Naive thymus-derived CD4-positive, alpha-beta T cell (primary cell): ENCODE data around the gene EGFL7. TPM values are rescaled to one million over a fixed set of nuclear protein-coding genes. Genes with fewer than 3 reads are reported as not detected.

Experiments used
- ATAC-seq: fragments of 150-1000 bp; cut with Tn5 transposase; 2 replicates; pipeline ENCODE4 v1.10.0; 2021; ENCODE audit warnings: mild to moderate bottlenecking, moderate library complexity
- CTCF ChIA-PET: fragments of 350-600 bp; sonication (Branson Sonifier 250); formaldehyde crosslinking; loops from one replicate; lab custom pipeline; 2021; ENCODE audit warnings: antibody characterized with exemption; lab: Charles Lee
- POLR2A ChIA-PET: fragments of 350-600 bp; sonication (Branson Sonifier 250); formaldehyde crosslinking; loops from one replicate; lab custom pipeline; 2021; ENCODE audit warnings: antibody characterized with exemption, inconsistent platforms; lab: Charles Lee
- DNase-seq, 9 donors: peaks; one replicate each; pipeline versions ENCODE4 v3.0.0 to v3.0.0-alpha.2; 2020 to 2022; ENCODE audit warnings: mixed read lengths in 1 of 9
- H3K27ac ChIP-seq: one replicate; pipeline ENCODE4 v1.7.0; 2013; ENCODE audit warnings: mild to moderate bottlenecking, low read depth, low read length, moderate library complexity
- H3K27me3 ChIP-seq, 2 donors: one replicate each; pipeline ENCODE4 v1.7.0; 2013; ENCODE audit warnings: low read length in 2 of 2, mild to moderate bottlenecking in 2 of 2, moderate library complexity in 2 of 2; ENCODE audit not compliant: control insufficient read depth in 2 of 2, insufficient read depth in 2 of 2
- H3K36me3 ChIP-seq, 3 experiments: 1 replicate in 2 of 3; 2 replicates in 1 of 3; pipeline ENCODE4 v1.7.0; 2013; ENCODE audit warnings: low read length in 3 of 3, mild to moderate bottlenecking in 3 of 3, moderate library complexity in 1 of 3; ENCODE audit not compliant: insufficient read depth in 3 of 3, control insufficient read depth in 2 of 3
- H3K4me1 ChIP-seq, 2 donors: one replicate each; pipeline ENCODE4 v1.7.0; 2013; ENCODE audit warnings: low read length in 2 of 2, mild to moderate bottlenecking in 2 of 2, moderate library complexity in 1 of 2; ENCODE audit not compliant: control insufficient read depth in 2 of 2, insufficient read depth in 2 of 2
- H3K4me3 ChIP-seq: 2 replicates; pipeline ENCODE4 v1.7.0; 2013; ENCODE audit warnings: mild to moderate bottlenecking, low read length
- H3K9me3 ChIP-seq, 3 experiments: 1 replicate in 2 of 3; 2 replicates in 1 of 3; pipeline ENCODE4 v1.7.0; 2013; ENCODE audit warnings: low read length in 3 of 3; ENCODE audit not compliant: control insufficient read depth in 2 of 3
- H3K27ac Mint-ChIP-seq, 9 donors: one replicate each; pipeline ENCODE4 v1.8.0; 2020 to 2022; ENCODE audit warnings: mixed read lengths in 9 of 9, mild to moderate bottlenecking in 8 of 9, moderate library complexity in 5 of 9, inconsistent platforms in 2 of 9
- H3K27me3 Mint-ChIP-seq, 5 donors: one replicate each; pipeline ENCODE4 v1.8.0; 2021 to 2022; ENCODE audit warnings: mixed read lengths in 5 of 5, mild to moderate bottlenecking in 1 of 5
- H3K36me3 Mint-ChIP-seq, 5 donors: one replicate each; pipeline ENCODE4 v1.8.0; 2020 to 2022; ENCODE audit warnings: mixed read lengths in 5 of 5, mild to moderate bottlenecking in 3 of 5, inconsistent platforms in 1 of 5
- H3K4me1 Mint-ChIP-seq, 7 donors: one replicate each; pipeline ENCODE4 v1.8.0; 2020 to 2022; ENCODE audit warnings: mixed read lengths in 7 of 7, mild to moderate bottlenecking in 3 of 7, inconsistent platforms in 1 of 7
- H3K4me3 Mint-ChIP-seq, 10 donors: one replicate each; pipeline ENCODE4 v1.8.0; 2020 to 2022; ENCODE audit warnings: mild to moderate bottlenecking in 10 of 10, mixed read lengths in 10 of 10, moderate library complexity in 6 of 10, inconsistent platforms in 2 of 10
- H3K9me3 Mint-ChIP-seq, 11 donors: one replicate each; pipeline ENCODE4 v1.8.0; 2020 to 2022; ENCODE audit warnings: mixed read lengths in 11 of 11, mild to moderate bottlenecking in 4 of 11, inconsistent platforms in 1 of 11, moderate library complexity in 1 of 11
- intact Hi-C, 2 donors: fragments of 100-400 bp; cut with micrococcal nuclease; formaldehyde crosslinking; loops; one replicate each; pipeline ENCODE4 v1.15.1; 2023
- polyA plus RNA-seq, 2 donors: library from polyadenylated mRNA; unstranded; fragments of 300-500 nt; fragmentation: Illumina TruSeq; gene quantifications; one replicate each; pipeline ENCODE4 v1.2.3, GENCODE V29; 2021
- total RNA-seq, 6 experiments: library from RNA in 5 of 6; stranded (reverse) in 5 of 6; gene quantifications; 1 replicate in 5 of 6; 2 replicates in 1 of 6; pipeline ENCODE4 v1.2.3 and lab custom pipeline; 2021 to 2026

The EGFL7 gene
- total and polyA plus RNA-seq, 7 experiments from 2014 or later, result 0.56 to 2.3 (median 0.97) TPM; not detected in 4

DNA sequence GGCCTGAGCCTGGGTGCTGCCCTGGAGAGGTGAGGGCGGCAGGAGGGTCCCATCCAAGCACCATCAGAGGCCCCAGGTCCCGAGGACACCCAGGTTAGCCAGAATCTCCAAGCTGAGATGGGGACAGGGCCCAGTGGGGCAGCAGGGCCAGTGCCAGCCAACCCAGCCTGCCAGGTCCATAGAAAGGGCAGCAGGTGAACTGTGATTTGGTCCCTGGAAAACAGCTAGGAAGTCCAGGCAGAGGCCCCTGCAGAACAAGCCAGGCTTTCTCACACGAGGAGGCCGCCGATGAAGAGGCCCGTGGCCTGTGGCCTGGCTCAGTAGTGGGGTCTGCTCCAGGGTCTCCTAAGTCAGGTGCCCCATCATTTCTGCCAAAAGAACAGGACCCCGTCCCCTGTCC lies 22.5 kb downstream of the EGFL7 start:
- no peaks in the 10 kb centered on the region for H3K27me3 ChIP-seq
- intact Hi-C loops, result loop anchor here (5.0 kb wide), 1 partner anchor 42 kb away; no protein-coding TSS in a partner anchor
- ChIA-PET POLR2A (no interaction called here), CTCF (no interaction called here)
- Mint-ChIP-seq H3K27me3 (no peaks in the 10 kb centered on the region), H3K9me3 (no peaks in the 10 kb centered on the region), H3K4me3 (peak overlapping the region in 3 of 10 donors; percentile 9 to 81 (median 19)), H3K27ac (no peak overlapping the region), H3K36me3 (no peaks in the 10 kb centered on the region), H3K4me1 (peaks cover 0 to 6% (median 0%) of the 10 kb centered on the region in 7 donors)
- DNase-seq, result no peak
- no peaks in the 10 kb centered on the region for H3K36me3 ChIP-seq
- H3K4me3 ChIP-seq, result no peak overlapping the region
- H3K27ac ChIP-seq, result no peak overlapping the region
- peaks cover 5 to 7% of the 10 kb centered on the region in 2 donors for H3K4me1 ChIP-seq
- no peaks in the 10 kb centered on the region for H3K9me3 ChIP-seq
- no peak for ATAC-seq

DNA sequence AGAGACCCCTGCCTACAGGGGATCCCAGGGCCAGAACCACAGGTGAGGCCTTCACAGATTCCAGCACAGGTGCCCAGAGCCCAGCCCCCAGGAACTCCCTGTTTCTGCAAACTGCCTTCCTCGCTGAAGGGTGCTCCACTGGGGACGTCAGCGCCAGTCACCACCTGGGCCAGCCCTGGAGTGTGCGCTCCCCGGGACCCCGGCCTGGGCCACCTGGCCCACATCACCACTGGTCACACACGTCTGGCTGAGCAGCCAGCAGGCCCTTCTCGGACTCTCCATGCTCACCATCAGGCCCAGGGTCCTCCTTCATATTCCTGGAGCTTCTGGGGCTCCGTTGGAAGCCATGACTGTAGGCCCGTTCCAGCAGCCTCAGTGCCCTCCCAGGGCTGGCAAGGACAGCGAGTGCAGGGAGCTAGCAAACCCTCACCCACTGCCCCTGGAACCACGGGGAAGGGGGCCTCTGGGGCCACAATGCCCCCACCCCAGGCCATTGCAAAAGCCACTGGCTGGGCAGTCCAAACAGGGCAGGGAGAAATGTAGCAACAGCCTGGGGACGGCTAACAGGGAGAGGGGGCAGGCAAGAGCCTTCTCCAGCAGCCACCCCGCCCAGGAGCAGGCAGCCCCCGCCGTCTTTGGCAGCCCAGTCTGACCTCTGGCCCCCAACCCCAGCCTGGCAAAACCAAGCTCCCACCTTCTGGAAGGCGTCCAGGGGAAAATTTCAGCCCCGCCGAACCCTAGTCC lies 23.2 kb downstream of the EGFL7 start:
- peak overlapping the region; percentile 61 to 85 (median 76) for H3K4me3 Mint-ChIP-seq
- peaks cover 0 to 6% (median 0%) of the 10 kb centered on the region in 7 donors for H3K4me1 Mint-ChIP-seq
- Histone ChIP-seq H3K9me3 (no peaks in the 10 kb centered on the region), H3K4me1 (peaks cover 5 to 7% of the 10 kb centered on the region in 2 donors), H3K27me3 (no peaks in the 10 kb centered on the region), H3K4me3 (peak overlapping the region; percentile 52), H3K27ac (no peak overlapping the region), H3K36me3 (no peaks in the 10 kb centered on the region)
- H3K27me3 Mint-ChIP-seq, result no peaks in the 10 kb centered on the region
- ChIA-PET POLR2A (interaction anchor here (1.0 to 1.7 kb wide), 3 partner anchors 40 to 202 kb away, joined by 3 to 9 read pairs (median 6); no protein-coding TSS in a partner anchor), CTCF (no interaction called here)
- H3K9me3 Mint-ChIP-seq, result no peaks in the 10 kb centered on the region
- intact Hi-C loops, result loop anchor here (5.0 kb wide), 1 partner anchor 41 kb away; no protein-coding TSS in a partner anchor
- H3K27ac Mint-ChIP-seq, result peak overlapping the region in 2 of 9 donors; percentile 38 to 78
- DNase-seq (no peak), ATAC-seq (no peak)
- H3K36me3 Mint-ChIP-seq, result no peaks in the 10 kb centered on the region

DNA sequence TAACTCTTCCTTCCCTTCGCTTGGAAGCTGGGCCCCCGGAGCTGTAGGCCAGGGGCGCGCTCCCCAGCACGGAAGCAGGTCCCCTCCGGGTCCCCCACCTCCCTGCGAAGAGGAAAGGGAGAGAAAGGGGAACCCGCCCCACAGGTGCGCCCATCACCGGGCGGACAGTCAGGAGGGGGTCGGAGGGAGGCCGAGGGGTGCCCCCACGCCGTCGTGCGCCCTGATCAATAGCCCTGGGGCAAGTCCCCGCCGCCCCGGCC lies 23.7 kb downstream of the EGFL7 start:
- Histone ChIP-seq H3K4me3 (peak overlapping the region; percentile 52), H3K4me1 (peaks cover 5 to 7% of the 10 kb centered on the region in 2 donors), H3K36me3 (no peaks in the 10 kb centered on the region), H3K9me3 (no peaks in the 10 kb centered on the region), H3K27me3 (no peaks in the 10 kb centered on the region), H3K27ac (peak overlapping the region; percentile 49)
- CTCF ChIA-PET, result no interaction called here
- POLR2A ChIA-PET, result interaction anchor here (1.0 to 1.7 kb wide), 3 partner anchors 39 to 203 kb away, joined by 3 to 9 read pairs (median 6); no protein-coding TSS in a partner anchor
- no peaks in the 10 kb centered on the region for H3K9me3 Mint-ChIP-seq
- DNase-seq (no peak), ATAC-seq (no peak)
- peaks cover 0 to 6% (median 0%) of the 10 kb centered on the region in 7 donors for H3K4me1 Mint-ChIP-seq
- peak overlapping the region; percentile 61 to 85 (median 76) for H3K4me3 Mint-ChIP-seq
- no peak overlapping the region for H3K27ac Mint-ChIP-seq
- intact Hi-C loops, result loop anchor here (5.0 kb wide), 1 partner anchor 41 kb away; no protein-coding TSS in a partner anchor
- no peaks in the 10 kb centered on the region for H3K27me3 Mint-ChIP-seq
- no peaks in the 10 kb centered on the region for H3K36me3 Mint-ChIP-seq

DNA sequence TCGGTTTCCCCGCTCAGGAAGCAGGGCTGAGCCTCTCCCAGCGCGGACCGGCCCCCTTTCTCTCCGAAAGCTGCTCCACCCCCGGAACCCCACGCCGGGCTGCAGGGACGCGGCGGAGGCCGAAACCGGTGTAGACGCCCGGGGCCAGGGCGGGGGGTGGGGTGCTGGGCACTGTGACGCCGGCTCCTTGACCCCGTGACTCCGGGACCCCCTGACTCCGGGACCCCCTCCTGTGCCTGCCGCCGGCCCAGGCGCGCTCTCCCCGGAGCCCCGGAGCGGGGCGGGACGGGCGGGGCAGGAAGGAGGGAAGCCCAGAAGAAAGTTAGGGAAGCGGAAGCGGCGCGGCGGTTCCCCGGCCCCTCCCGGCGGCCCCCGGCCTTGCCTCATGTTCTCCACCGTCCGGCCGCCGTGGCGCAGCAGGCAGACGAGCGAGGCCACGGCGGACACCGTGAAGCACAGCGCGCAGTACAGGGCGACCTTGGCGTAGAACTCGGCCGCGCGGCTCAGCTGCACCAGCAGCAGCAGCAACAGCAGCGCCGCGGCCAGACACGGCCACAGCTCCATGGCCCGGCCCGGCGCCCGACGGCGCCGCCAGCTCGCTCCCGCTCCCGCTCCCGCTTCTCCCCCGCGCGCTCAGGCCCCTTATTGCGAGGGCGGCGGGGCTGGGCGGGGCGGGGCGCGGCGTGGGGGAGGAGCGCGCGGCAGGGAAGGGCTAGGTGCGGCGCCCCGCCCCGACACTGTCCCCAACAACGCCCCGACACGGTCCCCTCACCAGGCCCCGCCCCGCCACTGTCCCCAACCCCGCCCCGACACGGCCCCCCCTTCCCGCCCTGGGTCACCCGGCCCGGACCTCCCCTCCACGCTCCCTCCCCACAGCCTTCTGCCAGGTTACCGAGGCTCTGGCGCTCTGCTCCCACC lies 24.3 kb downstream of the EGFL7 start, which contains the start of gene AGPAT2:
Gene AGPAT2, minus strand, starts transcription at position 664 of the 918 bp plus-strand sequence. Its CDS starts 100 bp downstream, at position 564.
- H3K36me3 Mint-ChIP-seq, result no peaks in the 10 kb centered on the region
- intact Hi-C loops, result loop anchor here (1.0 to 5.0 kb wide), 2 partner anchors 40 to 204 kb away; partner anchors contain the start of gene SEC16A (in 1 of the 2)
- Histone ChIP-seq H3K4me3 (peak within 1 kb of the TSS; percentile 52), H3K36me3 (no peaks in the 10 kb centered on the region), H3K4me1 (peaks cover 5 to 7% of the 10 kb centered on the region in 2 donors), H3K9me3 (no peaks in the 10 kb centered on the region), H3K27me3 (no peaks in the 10 kb centered on the region), H3K27ac (peak within 1 kb of the TSS; percentile 49)
- H3K4me1 Mint-ChIP-seq, result peaks cover 0 to 6% (median 0%) of the 10 kb centered on the region in 7 donors
- ATAC-seq, result peak; percentile 93
- POLR2A ChIA-PET, result interaction anchor here (1.4 to 1.7 kb wide), 2 partner anchors 39 to 41 kb away, joined by 6 to 9 read pairs; no protein-coding TSS in a partner anchor
- peak within 1 kb of the TSS in 2 of 9 donors; percentile 38 to 78 for H3K27ac Mint-ChIP-seq
- no peaks in the 10 kb centered on the region for H3K9me3 Mint-ChIP-seq
- peak in 8 of 9 donors; percentile 30 to 77 (median 37) for DNase-seq
- CTCF ChIA-PET, result no interaction called here
- peak within 1 kb of the TSS; percentile 61 to 85 (median 78) for H3K4me3 Mint-ChIP-seq
- H3K27me3 Mint-ChIP-seq, result no peaks in the 10 kb centered on the region

DNA sequence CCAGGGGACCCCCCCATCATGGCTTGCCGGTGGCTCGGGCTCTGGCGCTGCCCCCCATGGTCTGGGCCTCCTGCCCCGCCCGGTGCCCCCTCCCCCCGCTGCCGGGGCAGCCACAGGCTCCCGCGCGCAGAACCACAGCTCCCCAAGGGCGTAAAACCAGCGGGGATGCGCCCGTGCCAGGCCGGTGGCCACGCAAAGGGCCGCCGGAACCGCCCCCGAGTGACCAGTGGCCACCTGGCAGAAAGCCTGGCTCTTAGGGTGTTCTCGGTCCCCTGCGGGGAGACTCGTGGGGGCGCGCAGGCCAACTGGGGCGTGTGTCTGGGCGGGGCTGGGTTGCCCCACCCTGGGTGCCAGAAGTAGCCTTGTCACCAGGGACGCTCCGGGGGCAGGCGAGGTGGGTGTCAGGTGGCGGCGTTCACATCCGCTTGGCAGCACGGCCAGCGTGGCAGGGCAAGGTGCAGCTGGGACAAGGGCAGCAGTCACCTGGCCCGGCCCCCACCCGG lies 25.1 kb downstream of the EGFL7 start:
- Mint-ChIP-seq H3K4me3 (peak overlapping the region in 8 of 10 donors; percentile 31 to 81 (median 50)), H3K9me3 (no peaks in the 10 kb centered on the region), H3K27ac (no peak overlapping the region), H3K36me3 (no peaks in the 10 kb centered on the region), H3K4me1 (peaks cover 0 to 6% (median 0%) of the 10 kb centered on the region in 7 donors), H3K27me3 (no peaks in the 10 kb centered on the region)
- POLR2A ChIA-PET, result interaction anchor here (0.7 to 1.7 kb wide), 3 partner anchors 39 to 41 kb away, joined by 3 to 9 read pairs (median 3); no protein-coding TSS in a partner anchor
- Histone ChIP-seq H3K27ac (no peak overlapping the region), H3K9me3 (no peaks in the 10 kb centered on the region), H3K27me3 (no peaks in the 10 kb centered on the region), H3K36me3 (no peaks in the 10 kb centered on the region), H3K4me3 (no peak overlapping the region), H3K4me1 (peaks cover 5 to 7% of the 10 kb centered on the region in 2 donors)
- CTCF ChIA-PET, result no interaction called here
- no peak for ATAC-seq
- intact Hi-C loops, result loop anchor here (1.0 to 5.0 kb wide), 2 partner anchors 40 to 204 kb away; partner anchors contain the start of gene SEC16A (in 1 of the 2)
- DNase-seq, result no peak
